Astrocyte of the cerebellum (primary cell): ENCODE measurements around the gene TMEM184B.

ENCODE experiments used
- DNase-seq: peaks from one replicate; pipeline ENCODE4 v3.0.0-alpha.2; 2011; ENCODE audit warnings: low read depth
- H3K4me3 ChIP-seq: 2 replicates; pipeline ENCODE4 v1.5.1; 2011; ENCODE audit warnings: mild to moderate bottlenecking, low read depth, low read length, moderate library complexity
- CTCF ChIP-seq: IDR thresholded peaks from 2 replicates; pipeline ENCODE4 v1.5.1; 2012; ENCODE audit warnings: low read length, low read depth, moderate library complexity, mild to moderate bottlenecking; ENCODE audit errors: missing control alignments
- in situ Hi-C: cut with HindIII; loops from 2 replicates; pipeline ENCODE4 v1.10.0; 2017; ENCODE audit warnings: low sequenced_read_pairs

Gene TMEM184B

GRCh38 chr22:38219632-38220031 is 53.2 kb downstream of the TMEM184B start:
- DNase-seq: no peak
- in situ Hi-C loops: no loop called here
- TF ChIP-seq CTCF: no peak
- no peak overlapping the region for H3K4me3 ChIP-seq

- no peak for TF ChIP-seq CTCF
- H3K4me3 ChIP-seq: no peak overlapping the region
- in situ Hi-C loops: no loop called here
- peak; percentile 86 for DNase-seq
Measured at GRCh38 chr22:38218661-38219622, 53.9 kb downstream of the TMEM184B start.

- in situ Hi-C loops: no loop called here
- DNase-seq: no peak
- no peak overlapping the region for H3K4me3 ChIP-seq
- no peak for TF ChIP-seq CTCF
Measured at GRCh38 chr22:38215156-38216038, 57.4 kb downstream of the TMEM184B start.

- peak overlapping the region; percentile 14 for H3K4me3 ChIP-seq
- no peak for DNase-seq
- in situ Hi-C loops: no loop called here
- TF ChIP-seq CTCF: no peak
Measured at GRCh38 chr22:38214302-38215056, 58.3 kb downstream of the TMEM184B start.

GRCh38 chr22:38213990-38214301 is 58.9 kb downstream of the TMEM184B start:
- DNase-seq: no peak
- no peak for TF ChIP-seq CTCF
- in situ Hi-C loops: no loop called here
- peak overlapping the region; percentile 14 for H3K4me3 ChIP-seq
